Fibroblast of lung (primary cell): ENCODE measurements around the gene CDK7. TPM values are rescaled to one million over a fixed set of nuclear protein-coding genes. Genes with fewer than 3 reads are reported as not detected.

Experiments
- DNase-seq, 2 donors: peaks; one replicate each; pipeline versions ENCODE4 v3.0.0 to v3.0.0-alpha.2; 2010; ENCODE audit warnings: low read depth in 2 of 2
- H2AFZ ChIP-seq: 2 replicates; pipeline ENCODE4 v1.5.1; 2012; ENCODE audit warnings: low read length, control low read depth, inconsistent platforms
- H3K27ac ChIP-seq: 2 replicates; pipeline ENCODE4 v1.5.1; 2011; ENCODE audit warnings: low read length, control low read depth; ENCODE audit not compliant: insufficient read depth
- H3K27me3 ChIP-seq: 2 replicates; pipeline ENCODE4 v1.5.1; 2011; ENCODE audit warnings: mild to moderate bottlenecking, low read length; ENCODE audit not compliant: control insufficient read depth, insufficient read depth
- H3K36me3 ChIP-seq: 2 replicates; pipeline ENCODE4 v1.5.1; 2011; ENCODE audit warnings: low read length; ENCODE audit not compliant: control insufficient read depth, insufficient read depth
- H3K4me1 ChIP-seq: 2 replicates; pipeline ENCODE4 v1.5.1; 2011; ENCODE audit warnings: low read length; ENCODE audit not compliant: control insufficient read depth, insufficient read depth; ENCODE audit errors: extremely low read depth
- H3K4me2 ChIP-seq: 2 replicates; pipeline ENCODE4 v1.5.1; 2011; ENCODE audit warnings: low read length, control low read depth; ENCODE audit not compliant: insufficient read depth; ENCODE audit errors: extremely low read depth
- H3K4me3 ChIP-seq, 4 experiments: fragments of 200-600 bp in 1 of 4; sonication (generic) in 1 of 4; replicated peaks in 1 of 4; 2 replicates each; pipeline ENCODE4 v1.5.1; 2011 to 2016; ENCODE audit warnings: low read length in 4 of 4, low read depth in 3 of 4, mild to moderate bottlenecking in 3 of 4, control low read depth in 2 of 4, inconsistent platforms in 1 of 4, mixed read lengths in 1 of 4; ENCODE audit not compliant: insufficient read depth in 1 of 4; ENCODE audit errors: control extremely low read depth in 1 of 4
- H3K79me2 ChIP-seq: 2 replicates; pipeline ENCODE4 v1.5.1; 2012; ENCODE audit warnings: mild to moderate bottlenecking, low read length, inconsistent platforms; ENCODE audit not compliant: control insufficient read depth, insufficient read depth
- H3K9ac ChIP-seq: 2 replicates; pipeline ENCODE4 v1.5.1; 2011; ENCODE audit warnings: mild to moderate bottlenecking, low read length, control low read depth; ENCODE audit not compliant: insufficient read depth
- H3K9me3 ChIP-seq: 2 replicates; pipeline ENCODE4 v1.5.1; 2012; ENCODE audit warnings: low read depth, low read length; ENCODE audit not compliant: control insufficient read depth, insufficient read depth
- H4K20me1 ChIP-seq: 2 replicates; pipeline ENCODE4 v1.5.1; 2011; ENCODE audit warnings: low read length; ENCODE audit not compliant: control insufficient read depth, insufficient read depth; ENCODE audit errors: extremely low read depth
- EZH2 ChIP-seq: IDR thresholded peaks from 2 replicates; pipeline ENCODE4 v1.5.1; 2012; ENCODE audit warnings: low read length, control low read depth, mild to moderate bottlenecking; ENCODE audit errors: missing control alignments
- polyA plus RNA-seq, 2 donors: library from polyadenylated mRNA; depleted of rRNA in 1 of 2; stranded (reverse) in 1 of 2; unstranded in 1 of 2; fragments of >200 nt; gene quantifications; 2 replicates each; pipeline ENCODE4 v1.2.1, GENCODE V29; 2011 to 2012; ENCODE audit warnings: missing spikeins in 1 of 2
- total RNA-seq: library from RNA; depleted of rRNA; stranded (reverse); fragments of >200 nt; gene quantifications from 2 replicates; pipeline ENCODE4 v1.2.1, GENCODE V29; 2014
- TF ChIP-seq, protein P1 (sequence below), 2 donors: IDR thresholded peaks in 1 of 2; conservative IDR thresholded peaks in 1 of 2; 1 replicate in 1 of 2; 2 replicates in 1 of 2; pipeline ENCODE4 v1.5.1; 2011 to 2012; ENCODE audit warnings: low read length in 2 of 2, control low read depth in 1 of 2, inconsistent platforms in 1 of 2, low read depth in 1 of 2, mild to moderate bottlenecking in 1 of 2

CDK7 gene
- total and polyA plus RNA-seq, 2 donors (not counting 1 experiment from before 2014, with no cell fraction given), result 74.3 to 95.4 TPM

DNA sequence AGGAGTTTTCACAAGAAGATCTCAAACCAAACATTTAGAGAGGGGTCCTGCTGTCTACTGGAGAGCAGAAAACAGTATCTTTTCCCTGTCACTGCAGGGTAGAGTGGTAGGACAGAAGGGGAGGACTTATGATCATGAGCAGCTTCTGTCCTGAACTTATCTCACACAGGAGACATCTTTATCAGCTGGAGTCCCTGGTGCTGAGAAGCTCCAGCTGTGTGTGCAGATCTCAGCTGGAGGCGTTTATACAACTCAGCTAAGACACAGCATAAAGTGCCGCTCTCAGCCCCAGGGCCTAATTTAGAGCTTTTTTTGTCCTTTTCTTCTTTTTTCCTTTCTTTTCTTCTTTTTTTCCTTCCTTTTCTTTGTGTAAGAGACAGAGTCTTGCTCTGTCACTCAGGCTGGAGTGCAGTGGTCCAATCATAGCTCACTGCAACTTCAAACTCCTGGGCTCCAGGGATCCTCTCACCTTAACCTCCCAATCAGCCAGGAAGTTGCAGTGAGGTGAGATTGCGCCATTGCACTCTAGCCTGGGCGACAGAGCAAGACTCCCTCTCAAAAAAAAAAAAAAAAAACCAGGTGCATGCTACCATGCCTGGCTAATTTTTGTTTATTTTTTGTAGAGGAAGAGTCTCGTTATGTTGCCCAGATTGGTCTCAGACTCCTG is 66.0 kb downstream of the CDK7 start:
- Histone ChIP-seq H3K79me2 (no peaks in the 10 kb centered on the region), H3K4me2 (no peak overlapping the region), H3K4me1 (no peaks in the 10 kb centered on the region), H3K9ac (no peak overlapping the region), H3K9me3 (no peaks in the 10 kb centered on the region), H3K36me3 (no peaks in the 10 kb centered on the region), H3K27me3 (no peaks in the 10 kb centered on the region), H2AFZ (no peak overlapping the region), H4K20me1 (no peaks in the 10 kb centered on the region), H3K27ac (no peak overlapping the region), H3K4me3 (no peak overlapping the region)
- no peak for DNase-seq
- no peak for TF ChIP-seq EZH2
- TF ChIP-seq, protein P1, sequence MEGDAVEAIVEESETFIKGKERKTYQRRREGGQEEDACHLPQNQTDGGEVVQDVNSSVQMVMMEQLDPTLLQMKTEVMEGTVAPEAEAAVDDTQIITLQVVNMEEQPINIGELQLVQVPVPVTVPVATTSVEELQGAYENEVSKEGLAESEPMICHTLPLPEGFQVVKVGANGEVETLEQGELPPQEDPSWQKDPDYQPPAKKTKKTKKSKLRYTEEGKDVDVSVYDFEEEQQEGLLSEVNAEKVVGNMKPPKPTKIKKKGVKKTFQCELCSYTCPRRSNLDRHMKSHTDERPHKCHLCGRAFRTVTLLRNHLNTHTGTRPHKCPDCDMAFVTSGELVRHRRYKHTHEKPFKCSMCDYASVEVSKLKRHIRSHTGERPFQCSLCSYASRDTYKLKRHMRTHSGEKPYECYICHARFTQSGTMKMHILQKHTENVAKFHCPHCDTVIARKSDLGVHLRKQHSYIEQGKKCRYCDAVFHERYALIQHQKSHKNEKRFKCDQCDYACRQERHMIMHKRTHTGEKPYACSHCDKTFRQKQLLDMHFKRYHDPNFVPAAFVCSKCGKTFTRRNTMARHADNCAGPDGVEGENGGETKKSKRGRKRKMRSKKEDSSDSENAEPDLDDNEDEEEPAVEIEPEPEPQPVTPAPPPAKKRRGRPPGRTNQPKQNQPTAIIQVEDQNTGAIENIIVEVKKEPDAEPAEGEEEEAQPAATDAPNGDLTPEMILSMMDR (conservative IDR thresholded peaks at IDR 0.05 in 1 of 2, IDR thresholded peaks at IDR 0.05 in 1 of 2; ENCODE audit: low read depth in 1 of 2, low read length in 2 of 2), result no peak

DNA sequence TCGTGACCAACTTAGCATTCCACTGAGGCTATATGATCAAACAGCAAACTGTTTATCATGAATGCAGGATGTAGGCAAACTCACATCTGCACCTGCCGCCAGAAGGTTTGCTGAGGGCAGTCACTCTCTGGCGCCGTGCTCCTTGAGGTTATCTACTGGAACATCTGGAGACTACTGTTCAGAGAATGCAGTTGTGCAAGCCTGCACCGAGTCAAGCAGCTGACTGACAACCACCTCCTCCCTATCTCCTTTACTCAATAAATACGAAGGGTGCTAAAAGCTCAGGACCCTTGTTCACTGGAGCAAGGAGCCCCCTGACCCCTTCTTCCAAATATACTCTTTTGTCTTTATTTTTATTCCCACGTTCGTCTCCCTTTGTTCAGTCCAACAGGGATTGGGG is 70.8 kb downstream of the CDK7 start:
- Histone ChIP-seq H3K27ac (no peak overlapping the region), H3K27me3 (no peaks in the 10 kb centered on the region), H3K4me3 (no peak overlapping the region), H2AFZ (no peak overlapping the region), H3K79me2 (no peaks in the 10 kb centered on the region), H3K9me3 (no peaks in the 10 kb centered on the region), H4K20me1 (no peaks in the 10 kb centered on the region), H3K36me3 (no peaks in the 10 kb centered on the region), H3K9ac (no peak overlapping the region), H3K4me1 (no peaks in the 10 kb centered on the region), H3K4me2 (no peak overlapping the region)
- TF ChIP-seq, protein P1 (conservative IDR thresholded peaks at IDR 0.05 in 1 of 2, IDR thresholded peaks at IDR 0.05 in 1 of 2; ENCODE audit: low read depth in 1 of 2, low read length in 2 of 2), result no peak
- TF ChIP-seq EZH2, result no peak
- no peak for DNase-seq

DNA sequence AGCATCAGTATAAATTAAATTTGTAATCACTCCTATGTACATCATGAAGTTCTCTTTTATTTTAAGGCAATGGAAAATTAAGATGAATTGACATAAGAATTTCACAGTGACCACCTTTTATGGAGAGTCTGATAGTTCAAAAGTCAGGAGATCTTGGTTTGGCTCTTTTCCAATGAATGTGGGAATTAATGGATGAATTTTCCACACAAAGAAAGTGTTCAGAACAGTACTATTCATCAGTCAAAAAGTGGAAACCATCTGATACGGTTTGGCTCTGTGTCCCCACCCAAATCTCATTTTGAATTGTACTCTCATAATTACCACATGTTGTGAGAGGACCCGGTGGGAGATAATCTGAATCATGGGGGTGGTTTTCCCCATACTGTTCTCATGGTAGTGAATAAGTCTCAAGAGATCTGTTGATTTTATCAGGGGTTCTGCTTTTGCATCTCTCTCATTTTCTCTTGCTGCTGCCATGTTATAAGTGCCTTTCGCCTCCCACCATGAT is 73.4 kb downstream of the CDK7 start:
- Histone ChIP-seq H3K27ac (no peak overlapping the region), H3K9ac (no peak overlapping the region), H3K4me3 (no peak overlapping the region), H3K9me3 (no peaks in the 10 kb centered on the region), H4K20me1 (no peaks in the 10 kb centered on the region), H3K27me3 (no peaks in the 10 kb centered on the region), H2AFZ (no peak overlapping the region), H3K36me3 (no peaks in the 10 kb centered on the region), H3K4me2 (no peak overlapping the region), H3K4me1 (no peaks in the 10 kb centered on the region), H3K79me2 (no peaks in the 10 kb centered on the region)
- DNase-seq, result peak in 1 of 2 donors; percentile 20
- TF ChIP-seq, protein P1 (conservative IDR thresholded peaks at IDR 0.05 in 1 of 2, IDR thresholded peaks at IDR 0.05 in 1 of 2; ENCODE audit: low read depth in 1 of 2, low read length in 2 of 2), result no peak
- TF ChIP-seq EZH2, result no peak
